IMR-90 (cell line): Measurements from ENCODE around the gene RGP1. TPM values are rescaled to one million over a fixed set of nuclear protein-coding genes. Genes with fewer than 3 reads are reported as not detected.

ENCODE experiments used
- ATAC-seq: fragments of 200-7000 bp; cut with Tn5 transposase; 2 replicates; pipeline ENCODE4 v1.9.1; 2020; ENCODE audit warnings: low read depth, mild to moderate bottlenecking, moderate library complexity
- BruUV-seq: library from RNA; stranded (reverse); fragments of 400-500 nt; replicated peaks from 2 replicates; lab custom pipeline; 2021; lab: Mats Ljungman, UMichigan
- CTCF ChIA-PET: fragments of 300-600 bp; formaldehyde crosslinking; extraction: SDS; loops from one replicate; lab custom pipeline; 2021; ENCODE audit warnings: antibody characterized with exemption; lab: Yijun Ruan, JAX
- POLR2A ChIA-PET: fragments of 300-600 bp; sonication (Branson Sonifier 250); formaldehyde crosslinking; loops from one replicate; lab custom pipeline; 2022; ENCODE audit warnings: antibody characterized with exemption; ENCODE audit not compliant: unreplicated experiment; lab: Charles Lee
- DNase-seq: peaks from one replicate; pipeline ENCODE4 v3.0.0; 2013
- H2AFZ ChIP-seq: replicated peaks from 2 replicates; pipeline ENCODE3; 2013; ENCODE audit warnings: low read length, mild to moderate bottlenecking; ENCODE audit not compliant: poor library complexity
- H2AK5ac ChIP-seq: 2 replicates; pipeline ENCODE4 v1.6.1; 2013; ENCODE audit warnings: low read depth, low read length, inconsistent platforms
- H2AK9ac ChIP-seq: replicated peaks from 2 replicates; pipeline ENCODE3; 2013; ENCODE audit warnings: mild to moderate bottlenecking, low read depth, low read length, moderate library complexity; ENCODE audit not compliant: poor library complexity
- H2BK120ac ChIP-seq: 2 replicates; pipeline ENCODE4 v1.6.1; 2013; ENCODE audit warnings: low read depth, low read length, inconsistent platforms
- H2BK15ac ChIP-seq: 3 replicates; pipeline ENCODE4 v1.6.1; 2013; ENCODE audit warnings: low read depth, low read length, inconsistent platforms
- H2BK20ac ChIP-seq: 2 replicates; pipeline ENCODE4 v1.6.1; 2013; ENCODE audit warnings: low read depth, mild to moderate bottlenecking, inconsistent platforms, low read length, moderate library complexity
- H2BK5ac ChIP-seq: 2 replicates; pipeline ENCODE4 v1.6.1; 2013; ENCODE audit warnings: mild to moderate bottlenecking, low read depth, low read length, inconsistent platforms; ENCODE audit not compliant: poor library complexity, severe bottlenecking
- H3K14ac ChIP-seq: replicated peaks from 2 replicates; pipeline ENCODE4 v1.6.1; 2013; ENCODE audit warnings: low read depth, low read length, inconsistent platforms
- H3K18ac ChIP-seq: 2 replicates; pipeline ENCODE4 v1.6.1; 2013; ENCODE audit warnings: low read depth, low read length, control low read depth
- H3K23ac ChIP-seq: 2 replicates; pipeline ENCODE4 v1.6.1; 2013; ENCODE audit warnings: low read depth, low read length, inconsistent platforms
- H3K27ac ChIP-seq: 2 replicates; pipeline ENCODE4 v1.5.1; 2013; ENCODE audit warnings: mild to moderate bottlenecking, control low read depth, low read length; ENCODE audit not compliant: insufficient read depth
- H3K27me3 ChIP-seq: 2 replicates; pipeline ENCODE4 v1.6.1; 2013; ENCODE audit warnings: low read length; ENCODE audit not compliant: control insufficient read depth, insufficient read depth
- H3K36me3 ChIP-seq: 2 replicates; pipeline ENCODE4 v1.6.1; 2013; ENCODE audit warnings: low read length, mixed read lengths; ENCODE audit not compliant: control insufficient read depth, insufficient read depth
- H3K4ac ChIP-seq: 2 replicates; pipeline ENCODE4 v1.6.1; 2013; ENCODE audit warnings: low read depth, low read length, inconsistent platforms
- H3K4me1 ChIP-seq: 2 replicates; pipeline ENCODE4 v1.6.1; 2013; ENCODE audit warnings: low read length, mixed read lengths; ENCODE audit not compliant: control insufficient read depth, insufficient read depth
- H3K4me2 ChIP-seq: 2 replicates; pipeline ENCODE4 v1.6.1; 2013; ENCODE audit warnings: low read depth, mild to moderate bottlenecking, control low read depth, low read length, moderate library complexity
- H3K4me3 ChIP-seq: 2 replicates; pipeline ENCODE4 v1.5.1; 2013; ENCODE audit warnings: low read depth, mild to moderate bottlenecking, control low read depth, low read length, moderate library complexity; ENCODE audit not compliant: insufficient read depth
- H3K56ac ChIP-seq: 2 replicates; pipeline ENCODE4 v1.6.1; 2013; ENCODE audit warnings: low read length, inconsistent platforms; ENCODE audit not compliant: insufficient read depth; ENCODE audit errors: extremely low read depth
- H3K79me1 ChIP-seq, 2 experiments: 2 replicates each; pipeline ENCODE4 v1.6.1; 2013; ENCODE audit warnings: low read length in 2 of 2, inconsistent platforms in 1 of 2, low read depth in 1 of 2
- H3K9ac ChIP-seq: 2 replicates; pipeline ENCODE4 v1.6.1; 2013; ENCODE audit warnings: low read depth, low read length, control low read depth
- H3K9me1 ChIP-seq: 2 replicates; pipeline ENCODE4 v1.6.1; 2013; ENCODE audit warnings: low read length, inconsistent platforms; ENCODE audit not compliant: insufficient read depth
- H3K9me3 ChIP-seq: 2 replicates; pipeline ENCODE4 v1.6.1; 2013; ENCODE audit warnings: low read length; ENCODE audit not compliant: control insufficient read depth, insufficient read depth
- H4K20me1 ChIP-seq: 2 replicates; pipeline ENCODE4 v1.6.1; 2013; ENCODE audit warnings: low read length, inconsistent platforms; ENCODE audit not compliant: insufficient read depth
- H4K5ac ChIP-seq: 2 replicates; pipeline ENCODE4 v1.6.1; 2013; ENCODE audit warnings: mild to moderate bottlenecking, low read depth, low read length, control low read depth
- H4K8ac ChIP-seq, 2 experiments: 2 replicates each; pipeline ENCODE4 v1.6.1; 2013; ENCODE audit warnings: low read depth in 2 of 2, low read length in 2 of 2, control low read depth in 1 of 2, inconsistent platforms in 1 of 2
- H4K91ac ChIP-seq: 2 replicates; pipeline ENCODE4 v1.6.1; 2013; ENCODE audit warnings: low read depth, low read length, inconsistent platforms; ENCODE audit not compliant: insufficient read depth
- BHLHE40 ChIP-seq: fragments of 150-350 bp; IDR thresholded peaks from 2 replicates; pipeline ENCODE4 v1.6.1; 2016; ENCODE audit warnings: mild to moderate bottlenecking, low read depth, low read length
- CEBPB ChIP-seq: IDR thresholded peaks from 2 replicates; pipeline ENCODE4 v1.6.1; 2012; ENCODE audit warnings: low read depth, low read length, improper control_type of control experiment
- CHD1 ChIP-seq: IDR thresholded peaks from 2 replicates; pipeline ENCODE4 v1.6.1; 2012; ENCODE audit warnings: low read depth, low read length, improper control_type of control experiment
- FOS ChIP-seq: fragments of 150-350 bp; IDR thresholded peaks from 2 replicates; pipeline ENCODE4 v1.6.1; 2016; ENCODE audit warnings: low read depth, low read length
- NFE2L2 ChIP-seq: fragments of 150-350 bp; IDR thresholded peaks from 2 replicates; pipeline ENCODE4 v1.6.1; 2016; ENCODE audit warnings: low read depth, mild to moderate bottlenecking, low read length
- RCOR1 ChIP-seq: IDR thresholded peaks from 2 replicates; pipeline ENCODE4 v1.6.1; 2012; ENCODE audit warnings: mild to moderate bottlenecking, low read length, improper control_type of control experiment; ENCODE audit not compliant: insufficient replicate concordance
- RFX5 ChIP-seq: IDR thresholded peaks from 2 replicates; pipeline ENCODE4 v1.8.0; 2012; ENCODE audit warnings: low read depth, mild to moderate bottlenecking, low read length, moderate library complexity
- SMC3 ChIP-seq: fragments of 150-350 bp; IDR thresholded peaks from 2 replicates; pipeline ENCODE4 v1.6.1; 2016; ENCODE audit warnings: low read depth, mild to moderate bottlenecking, antibody characterized with exemption, low read length, moderate library complexity
- WGBS, 2 experiments: methylation state at CpG; one replicate each; pipeline versions ENCODE4 v1.1.5 to v1.1.7; 2013; ENCODE audit warnings: missing lambda C conversion rate in 2 of 2; ENCODE audit not compliant: insufficient read length in 1 of 2; ENCODE audit errors: extremely low coverage in 2 of 2; 5-methylcytosine and 5-hydroxymethylcytosine counted together
- dilution Hi-C: fragments of 300-500 bp; cut with HindIII; formaldehyde crosslinking; loops from one replicate; pipeline ENCODE4 v1.14.3; 2018; ENCODE audit warnings: low sequenced_read_pairs; ENCODE audit not compliant: unreplicated experiment
- in situ Hi-C: fragments of 300-500 bp; cut with MboI; formaldehyde crosslinking; loops from 3 replicates; pipeline ENCODE4 v1.14.3; 2019; ENCODE audit warnings: low sequenced_read_pairs, inconsistent platforms, mixed read lengths
- intact Hi-C: fragments of 100-400 bp; cut with micrococcal nuclease; formaldehyde crosslinking; loops from 2 replicates; pipeline ENCODE4 v1.10.0; 2022
- polyA plus RNA-seq, 3 experiments: library from polyadenylated mRNA; depleted of rRNA; stranded (reverse); fragments of >200 nt; gene quantifications; 2 replicates each; pipeline ENCODE4 v1.2.3, GENCODE V29; 2012; ENCODE audit warnings: low replicate concordance in 1 of 3
- total RNA-seq: library from RNA; depleted of rRNA; stranded (reverse); fragments of >200 nt; gene quantifications from 2 replicates; pipeline ENCODE4 v1.2.3, GENCODE V29; 2012
- TF ChIP-seq, protein P1 (sequence below): fragments of 150-350 bp; IDR thresholded peaks from 2 replicates; pipeline ENCODE4 v1.6.1; 2017; ENCODE audit warnings: mild to moderate bottlenecking, antibody characterized with exemption, low read length, low read depth
- TF ChIP-seq, protein P2 (sequence below): conservative IDR thresholded peaks from 2 replicates; pipeline ENCODE4 v1.5.1; 2012; ENCODE audit warnings: mild to moderate bottlenecking, low read depth, low read length, improper control_type of control experiment

RGP1 gene
- total and polyA plus RNA-seq, 2 of the 4 experiments (the other 2 are of a cell fraction) = 10.2 to 14.3 TPM

DNA sequence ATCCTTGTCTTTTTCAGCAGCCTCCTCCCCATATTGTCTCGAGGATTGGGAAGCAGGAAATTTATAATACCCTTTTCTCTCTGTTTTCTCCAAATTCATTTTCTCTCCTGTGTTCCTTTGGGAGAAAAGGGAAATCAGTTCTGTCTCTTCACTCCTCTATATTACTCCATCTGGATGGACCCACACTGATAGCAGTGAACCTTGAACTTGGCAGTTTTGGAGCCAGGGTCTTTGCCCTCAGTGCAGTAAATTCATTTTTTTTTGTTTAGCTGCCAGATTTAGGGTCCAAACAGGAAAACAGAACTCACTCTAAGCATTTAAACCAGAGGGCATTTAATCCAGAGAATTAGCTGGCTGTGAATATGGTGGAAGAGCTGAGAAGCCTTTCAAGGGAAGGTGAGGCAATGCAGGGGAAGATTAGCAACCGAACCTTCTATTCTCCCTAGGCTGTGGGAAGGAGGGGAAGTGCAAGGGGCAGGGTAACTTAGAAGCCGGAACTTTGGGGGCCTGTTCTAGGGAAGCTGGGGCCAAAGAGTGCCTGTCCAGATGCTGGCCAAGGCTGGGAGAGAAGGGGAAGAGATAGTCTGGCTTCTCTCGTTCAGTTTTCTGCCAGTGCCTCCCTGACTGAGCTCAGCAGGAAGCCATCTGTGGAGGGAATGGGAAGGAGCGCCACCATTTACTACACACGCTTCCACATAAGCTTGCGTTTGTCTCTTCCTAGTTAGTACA is 26.0 kb downstream of the RGP1 start:
- no peak overlapping the region for H3K4me3 ChIP-seq
- in situ Hi-C loops (loop anchor here (5.0 kb wide), 1 partner anchor 107 kb away; no protein-coding TSS in a partner anchor), dilution Hi-C loops (no loop called here), intact Hi-C loops (no loop called here)
- H3K14ac ChIP-seq = no peak overlapping the region
- H3K27ac ChIP-seq = no peak overlapping the region
- H3K4ac ChIP-seq = no peak overlapping the region
- H2AK9ac ChIP-seq = no peak overlapping the region
- no peak for ATAC-seq
- no peak overlapping the region for H4K5ac ChIP-seq
- no peaks in the 10 kb centered on the region for H3K9me3 ChIP-seq
- peaks cover 1% of the 10 kb centered on the region; the same call in 1 of the 2 replicates for H3K4me1 ChIP-seq
- H3K23ac ChIP-seq = no peak overlapping the region
- H3K27me3 ChIP-seq = peaks cover 27% of the 10 kb centered on the region
- H4K20me1 ChIP-seq = no peaks in the 10 kb centered on the region
- H2BK15ac ChIP-seq = no peak overlapping the region
- ChIA-PET CTCF (interaction anchor here (0.6 to 0.7 kb wide), 2 partner anchors 51 to 611 kb away, joined by 3 read pairs; no protein-coding TSS in a partner anchor), POLR2A (no interaction called here)
- no peak overlapping the region for H2AK5ac ChIP-seq
- H2BK5ac ChIP-seq = no peak overlapping the region
- no peak overlapping the region for H3K56ac ChIP-seq
- BruUV-seq = no TSS peak
- TF ChIP-seq RFX5 = no peak
- TF ChIP-seq, protein P1, sequence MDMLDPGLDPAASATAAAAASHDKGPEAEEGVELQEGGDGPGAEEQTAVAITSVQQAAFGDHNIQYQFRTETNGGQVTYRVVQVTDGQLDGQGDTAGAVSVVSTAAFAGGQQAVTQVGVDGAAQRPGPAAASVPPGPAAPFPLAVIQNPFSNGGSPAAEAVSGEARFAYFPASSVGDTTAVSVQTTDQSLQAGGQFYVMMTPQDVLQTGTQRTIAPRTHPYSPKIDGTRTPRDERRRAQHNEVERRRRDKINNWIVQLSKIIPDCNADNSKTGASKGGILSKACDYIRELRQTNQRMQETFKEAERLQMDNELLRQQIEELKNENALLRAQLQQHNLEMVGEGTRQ = no peak
- TF ChIP-seq NFE2L2 = no peak
- TF ChIP-seq CHD1 = no peak
- TF ChIP-seq SMC3 = no peak
- TF ChIP-seq FOS = no peak
- TF ChIP-seq, protein P2, sequence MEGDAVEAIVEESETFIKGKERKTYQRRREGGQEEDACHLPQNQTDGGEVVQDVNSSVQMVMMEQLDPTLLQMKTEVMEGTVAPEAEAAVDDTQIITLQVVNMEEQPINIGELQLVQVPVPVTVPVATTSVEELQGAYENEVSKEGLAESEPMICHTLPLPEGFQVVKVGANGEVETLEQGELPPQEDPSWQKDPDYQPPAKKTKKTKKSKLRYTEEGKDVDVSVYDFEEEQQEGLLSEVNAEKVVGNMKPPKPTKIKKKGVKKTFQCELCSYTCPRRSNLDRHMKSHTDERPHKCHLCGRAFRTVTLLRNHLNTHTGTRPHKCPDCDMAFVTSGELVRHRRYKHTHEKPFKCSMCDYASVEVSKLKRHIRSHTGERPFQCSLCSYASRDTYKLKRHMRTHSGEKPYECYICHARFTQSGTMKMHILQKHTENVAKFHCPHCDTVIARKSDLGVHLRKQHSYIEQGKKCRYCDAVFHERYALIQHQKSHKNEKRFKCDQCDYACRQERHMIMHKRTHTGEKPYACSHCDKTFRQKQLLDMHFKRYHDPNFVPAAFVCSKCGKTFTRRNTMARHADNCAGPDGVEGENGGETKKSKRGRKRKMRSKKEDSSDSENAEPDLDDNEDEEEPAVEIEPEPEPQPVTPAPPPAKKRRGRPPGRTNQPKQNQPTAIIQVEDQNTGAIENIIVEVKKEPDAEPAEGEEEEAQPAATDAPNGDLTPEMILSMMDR = no peak
- TF ChIP-seq RCOR1 = no peak
- no peak for TF ChIP-seq BHLHE40
- no peak for TF ChIP-seq CEBPB
- DNase-seq = no peak
- peak overlapping the region; percentile 55 for H2AFZ ChIP-seq
- H4K91ac ChIP-seq = no peak overlapping the region
- H3K9ac ChIP-seq = no peak overlapping the region
- H3K36me3 ChIP-seq = no peaks in the 10 kb centered on the region
- no peak overlapping the region for H2BK120ac ChIP-seq
- no peak overlapping the region for H3K18ac ChIP-seq
- H4K8ac ChIP-seq = no peak overlapping the region
- no peaks in the 10 kb centered on the region for H3K79me1 ChIP-seq
- no CpG with 5 or more reads among the region's 7 CpGs for WGBS, 2 experiments
- H2BK20ac ChIP-seq = no peak overlapping the region
- H3K9me1 ChIP-seq = no peaks in the 10 kb centered on the region; the same call in 1 of the 2 replicates
- H3K4me2 ChIP-seq = no peak overlapping the region
